Activated CD4-positive, CD25-positive, alpha-beta regulatory T cell treated with anti-CD3 and anti-CD28 coated beads, Interleukin-2, amount 50 U/mL, for 72 hours (primary cell): ENCODE results near the gene FAAP24.
"Not testable (repeated sequence)": the region's sequence is repeated elsewhere in the genome, so short reads cannot be mapped to it uniquely, and the experiment has no call there.

Experiments used
- DNase-seq: peaks from one replicate; pipeline ENCODE4 v3.0.0; 2021

FAAP24 gene

GRCh38 chr19:33000510-33000909, 28.5 kb downstream of the FAAP24 start:
- no peak for DNase-seq

DNA sequence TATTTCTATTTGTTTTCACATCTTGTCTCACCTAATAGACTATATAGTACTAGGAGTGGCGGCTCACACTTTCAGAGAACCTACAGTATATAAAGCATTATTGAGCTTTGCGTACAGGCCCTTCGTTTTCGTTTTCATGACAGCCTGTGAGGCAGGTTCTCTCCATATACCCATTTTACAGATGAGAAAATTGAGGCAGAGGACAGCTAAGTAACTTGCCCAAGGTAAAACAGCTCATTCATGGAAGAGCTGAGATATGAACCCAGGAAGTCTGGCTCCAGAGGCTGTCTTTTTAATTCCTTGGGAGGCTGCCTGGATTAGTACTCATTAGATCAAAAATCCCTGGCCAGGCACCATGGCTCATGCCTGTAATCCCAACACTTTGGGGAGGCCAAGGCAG, 28.9 kb downstream of the FAAP24 start:
- no peak for DNase-seq

- not testable (repeated sequence) for DNase-seq
Observed at GRCh38 chr19:33002126-33002865, 30.3 kb downstream of the FAAP24 start.

DNA sequence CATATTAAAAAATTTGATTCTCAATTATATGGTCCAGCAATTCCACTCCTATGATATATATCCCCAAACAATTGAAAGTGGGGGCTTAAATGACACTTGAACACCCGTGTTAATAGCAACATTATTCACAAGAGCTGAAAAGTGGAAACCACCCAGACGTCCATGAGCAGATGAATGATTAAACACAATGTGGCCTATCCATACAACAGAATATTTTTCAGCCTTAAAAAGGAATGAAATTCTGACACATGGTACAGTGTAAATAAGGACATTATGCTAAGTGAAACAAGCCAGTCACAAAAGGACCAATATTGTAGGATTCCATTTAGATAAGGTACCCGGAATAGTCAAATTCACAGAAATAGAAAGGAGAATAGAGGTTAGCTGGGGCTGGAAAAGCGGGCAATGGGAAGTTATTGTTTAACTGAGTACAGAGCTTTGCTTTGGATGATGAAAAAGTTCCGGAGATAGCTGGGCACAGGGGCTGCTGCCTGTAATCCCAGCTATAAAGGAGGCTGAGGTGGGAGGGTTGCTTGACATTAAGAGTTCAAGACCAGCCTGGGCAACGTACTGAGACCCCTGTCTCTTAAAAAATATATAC, 31.5 kb downstream of the FAAP24 start:
- DNase-seq: not testable (repeated sequence)

DNA sequence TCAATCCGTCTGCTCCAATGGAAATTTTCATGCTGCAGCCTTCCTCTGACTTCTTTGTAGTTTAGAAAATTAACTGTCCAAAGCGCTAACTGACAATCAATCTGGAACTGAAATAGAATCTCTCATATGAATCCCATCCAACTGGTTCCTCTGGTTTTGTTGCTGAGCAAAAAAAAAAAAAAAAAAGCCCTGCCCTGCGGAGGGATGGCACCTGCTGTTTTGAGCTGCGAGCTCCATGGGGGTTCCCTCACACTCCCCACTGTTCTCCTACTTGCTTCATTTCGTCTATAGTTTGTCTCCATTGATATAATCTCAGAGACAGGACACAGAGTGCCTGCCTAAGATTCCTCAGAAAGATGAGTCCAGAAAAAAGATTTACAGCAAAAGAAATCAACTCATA, 33.4 kb downstream of the FAAP24 start:
- no peak for DNase-seq

DNA sequence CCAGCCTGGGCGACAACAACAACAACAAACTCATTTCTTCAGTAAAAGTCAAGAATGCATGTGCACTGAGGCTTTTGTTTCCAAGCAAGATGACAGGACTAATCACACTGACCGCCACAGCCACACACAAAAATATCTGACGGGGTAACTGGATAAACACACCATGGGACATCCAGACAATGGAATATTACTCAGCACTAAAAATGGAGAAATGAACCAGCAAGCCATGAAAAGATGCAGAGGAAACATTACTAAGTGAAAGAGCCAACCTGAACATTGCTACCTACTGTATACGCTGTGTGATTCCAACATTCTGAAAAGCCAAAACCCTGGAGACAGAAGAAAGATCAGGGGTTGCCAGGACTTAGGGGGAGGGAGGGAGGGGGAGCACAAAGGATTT, 36.7 kb downstream of the FAAP24 start:
- DNase-seq: no peak

GRCh38 chr19:33010891-33011290, 38.8 kb downstream of the FAAP24 start:
- not testable (repeated sequence) for DNase-seq

DNA sequence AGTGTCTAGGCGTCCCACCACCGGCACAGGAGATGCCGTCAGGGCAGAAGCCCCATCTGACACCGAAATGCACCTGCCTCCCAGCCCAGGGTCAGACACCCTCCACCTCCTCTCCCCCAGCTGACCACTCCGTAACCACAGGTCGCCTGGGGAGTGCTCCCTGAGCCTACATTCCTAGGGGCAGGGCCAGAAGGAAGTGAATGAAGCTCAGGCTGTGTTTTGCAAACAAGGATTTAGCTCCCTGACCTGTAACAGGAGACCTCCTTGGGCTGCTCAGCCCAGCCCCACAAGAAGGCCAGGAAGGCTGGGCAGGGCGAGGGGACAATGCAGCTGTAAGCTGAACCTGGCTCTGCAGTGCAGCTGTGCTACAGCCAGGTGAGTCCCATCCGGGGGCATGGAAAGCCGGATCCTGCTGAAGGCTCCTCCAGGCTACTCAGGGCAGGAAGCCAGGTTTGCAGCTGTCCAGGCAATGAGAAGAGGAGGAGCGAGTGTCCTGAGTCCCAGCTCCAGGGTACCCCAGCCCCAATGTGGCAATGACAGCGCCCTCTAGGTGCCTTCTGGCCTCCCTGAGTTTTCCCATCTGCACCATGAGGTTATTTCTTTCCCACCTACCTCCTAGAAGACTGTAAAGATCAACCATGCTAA, 50.6 kb downstream of the FAAP24 start:
- DNase-seq: no peak

- no peak for DNase-seq
Observed at GRCh38 chr19:33024398-33024797, 52.4 kb downstream of the FAAP24 start.

- DNase-seq: not testable (repeated sequence)
Observed at GRCh38 chr19:33025468-33026238, 53.6 kb downstream of the FAAP24 start.

DNA sequence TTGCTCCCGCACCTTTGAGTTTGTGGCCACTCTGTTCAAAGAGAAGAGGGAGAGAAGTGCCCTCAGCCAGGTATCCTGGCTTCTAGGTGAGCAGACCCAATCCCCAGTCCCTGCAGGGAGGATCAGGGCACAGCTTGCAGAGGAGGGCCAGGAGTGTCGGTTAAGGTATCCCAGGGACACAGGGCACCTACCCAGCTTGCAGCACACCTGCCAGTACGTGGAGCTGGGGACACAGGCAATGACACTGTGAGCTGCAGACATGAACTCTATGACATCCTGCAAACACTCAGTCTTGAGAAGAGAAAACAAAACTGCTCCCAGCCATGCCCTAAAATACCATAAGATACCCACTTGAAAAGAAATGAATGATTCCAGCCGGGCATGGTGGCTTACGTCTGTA, 54.6 kb downstream of the FAAP24 start:
- DNase-seq: not testable (repeated sequence)
